Endothelial cell of umbilical vein (primary cell): ENCODE measurements around the gene SGCD. TPM values are rescaled to one million over a fixed set of nuclear protein-coding genes. Genes with fewer than 3 reads are reported as not detected.

Experiments
- BruUV-seq: library from RNA; stranded (reverse); fragments of 400-500 nt; replicated peaks from 2 replicates; lab custom pipeline; 2021; lab: Mats Ljungman, UMichigan
- CTCF ChIA-PET: fragments of 300-600, 350-600 bp; sonication (Branson Sonifier 250); formaldehyde crosslinking; loops from one replicate; lab custom pipeline; 2021; ENCODE audit warnings: antibody characterized with exemption, inconsistent platforms; lab: Charles Lee
- POLR2A ChIA-PET: fragments of 300-600, 350-600 bp; sonication (Branson Sonifier 250); formaldehyde crosslinking; loops from one replicate; lab custom pipeline; 2021; ENCODE audit warnings: antibody characterized with exemption, inconsistent platforms; lab: Charles Lee
- DNase-seq: peaks from one replicate; pipeline ENCODE4 v3.0.0-alpha.2; 2011; ENCODE audit warnings: low read depth, low spot score
- FAIRE-seq: peaks from 2 replicates; lab custom pipeline; 2011; peaks lifted over from hg19 to GRCh38; lab: Jason Lieb, UNC
- H2AFZ ChIP-seq: 2 replicates; pipeline ENCODE4 v1.6.0; 2012; ENCODE audit warnings: low read depth, low read length, control low read depth, inconsistent platforms
- H3K27ac ChIP-seq: 2 replicates; pipeline ENCODE4 v1.5.1; 2011; ENCODE audit warnings: low read depth, mild to moderate bottlenecking, control low read depth, low read length, moderate library complexity; ENCODE audit not compliant: insufficient read depth
- H3K27me3 ChIP-seq, 2 experiments: 2 replicates each; pipeline versions ENCODE4 v1.6.0 to v1.6.1; 2011; ENCODE audit warnings: low read length in 2 of 2, mixed read lengths in 1 of 2; ENCODE audit not compliant: control insufficient read depth in 2 of 2, insufficient read depth in 2 of 2
- H3K36me3 ChIP-seq, 2 experiments: 2 replicates in 1 of 2; 3 replicates in 1 of 2; pipeline ENCODE4 v1.5.1; 2011; ENCODE audit warnings: low read length in 2 of 2, mild to moderate bottlenecking in 1 of 2, moderate library complexity in 1 of 2; ENCODE audit not compliant: control insufficient read depth in 2 of 2, insufficient read depth in 2 of 2; ENCODE audit errors: extremely low read depth in 1 of 2
- H3K4me1 ChIP-seq: 3 replicates; pipeline ENCODE4 v1.5.1; 2011; ENCODE audit warnings: mild to moderate bottlenecking, low read length; ENCODE audit not compliant: control insufficient read depth, insufficient read depth; ENCODE audit errors: extremely low read depth
- H3K4me2 ChIP-seq: 2 replicates; pipeline ENCODE4 v1.6.1; 2011; ENCODE audit warnings: low read length, control low read depth, mixed read lengths; ENCODE audit not compliant: insufficient read depth
- H3K4me3 ChIP-seq, 3 experiments: fragments of 200-600 bp in 1 of 3; sonication (generic), shearing (Covaris generic) in 1 of 3; replicated peaks in 1 of 3; 2 replicates each; pipeline ENCODE4 v1.5.1; 2011 to 2016; ENCODE audit warnings: control low read depth in 3 of 3, low read length in 3 of 3, mild to moderate bottlenecking in 2 of 3, inconsistent platforms in 1 of 3, low read depth in 1 of 3, moderate library complexity in 1 of 3; ENCODE audit not compliant: insufficient read depth in 1 of 3
- H3K79me2 ChIP-seq: 2 replicates; pipeline ENCODE4 v1.6.0; 2012; ENCODE audit warnings: low read length, inconsistent platforms; ENCODE audit not compliant: control insufficient read depth, insufficient read depth
- H3K9ac ChIP-seq: replicated peaks from 2 replicates; pipeline ENCODE3; 2011; ENCODE audit warnings: low read length, control low read depth; ENCODE audit not compliant: insufficient read depth; ENCODE audit errors: extremely low read depth
- H3K9me1 ChIP-seq: replicated peaks from 3 replicates; pipeline ENCODE4 v1.6.0; 2011; ENCODE audit warnings: mild to moderate bottlenecking, low read length; ENCODE audit not compliant: control insufficient read depth, insufficient read depth; ENCODE audit errors: extremely low read depth
- H3K9me3 ChIP-seq: replicated peaks from 2 replicates; pipeline ENCODE4 v1.5.1; 2012; ENCODE audit warnings: low read length, inconsistent platforms; ENCODE audit not compliant: control insufficient read depth, insufficient read depth
- H4K20me1 ChIP-seq: replicated peaks from 2 replicates; pipeline ENCODE3; 2011; ENCODE audit warnings: mild to moderate bottlenecking, low read length; ENCODE audit not compliant: control insufficient read depth, insufficient read depth; ENCODE audit errors: extremely low read depth
- CTCF ChIP-seq, 2 donors: IDR thresholded peaks; 1 replicate in 1 of 2; 2 replicates in 1 of 2; pipeline ENCODE4 v1.5.1; 2011; ENCODE audit warnings: low read length in 2 of 2, mild to moderate bottlenecking in 2 of 2, moderate library complexity in 2 of 2, control low read depth in 1 of 2, inconsistent platforms in 1 of 2, low read depth in 1 of 2; ENCODE audit not compliant: insufficient read depth in 1 of 2; ENCODE audit errors: extremely low read depth in 1 of 2
- EZH2 ChIP-seq: IDR thresholded peaks from 2 replicates; pipeline ENCODE4 v1.6.1; 2012; ENCODE audit warnings: borderline replicate concordance, low read depth, mild to moderate bottlenecking, moderate library complexity, low read length, inconsistent platforms; ENCODE audit not compliant: severe bottlenecking
- FOS ChIP-seq: IDR thresholded peaks from 2 replicates; pipeline ENCODE4 v1.6.1; 2011; ENCODE audit warnings: mild to moderate bottlenecking, low read length, moderate library complexity, borderline replicate concordance; ENCODE audit not compliant: insufficient read depth
- GATA2 ChIP-seq: IDR thresholded peaks from 2 replicates; pipeline ENCODE4 v1.7.0; 2011; ENCODE audit warnings: low read depth, mild to moderate bottlenecking, moderate library complexity, mixed read lengths, low read length; ENCODE audit not compliant: insufficient read length, insufficient read depth
- JUN ChIP-seq: IDR thresholded peaks from 2 replicates; pipeline ENCODE4 v1.6.1; 2011; ENCODE audit warnings: borderline replicate concordance, low read depth; ENCODE audit not compliant: insufficient read length, insufficient read depth
- MAX ChIP-seq: IDR thresholded peaks from 2 replicates; pipeline ENCODE4 v1.6.1; 2011; ENCODE audit not compliant: insufficient read depth, insufficient read length
- MYC ChIP-seq: IDR thresholded peaks from one replicate; pipeline ENCODE4 v1.6.1; 2011; ENCODE audit warnings: mild to moderate bottlenecking, low read depth, low read length
- POLR2A ChIP-seq: IDR thresholded peaks from 2 replicates; pipeline ENCODE4 v1.6.1; 2012; ENCODE audit warnings: low read depth, mild to moderate bottlenecking, control low read depth, low read length
- dilution Hi-C: fragments of 300-500 bp; cut with MboI; formaldehyde crosslinking; loops from one replicate; pipeline ENCODE4 v1.15.0; 2019; ENCODE audit warnings: low sequenced_read_pairs; ENCODE audit not compliant: extremely low pct_ligation_motif_present
- intact Hi-C: fragments of 100-400 bp; cut with micrococcal nuclease; formaldehyde crosslinking; loops from one replicate; pipeline ENCODE4 v1.10.0; 2022
- polyA plus RNA-seq, 4 experiments: library from polyadenylated mRNA; depleted of rRNA in 3 of 4; stranded (reverse) in 3 of 4; unstranded in 1 of 4; fragments of >200 nt; gene quantifications; 2 replicates each; pipeline versions ENCODE4 v1.2.1 to v1.2.3, GENCODE V29; 2011 to 2012; ENCODE audit warnings: missing spikeins in 1 of 4
- total RNA-seq: library from RNA; stranded (reverse); gene quantifications from 2 replicates; pipeline ENCODE4 v1.2.3, GENCODE V29; 2021

The SGCD gene
- total and polyA plus RNA-seq, 2 donors (not counting 3 experiments of a cell fraction or from before 2014, with no cell fraction given), result not detected

- intact Hi-C loops (no loop called here), dilution Hi-C loops (no loop called here)
- ChIA-PET POLR2A (no interaction called here), CTCF (no interaction called here)
- no peak overlapping the region for H3K9ac ChIP-seq
- H3K9me1 ChIP-seq, result no peaks in the 10 kb centered on the region
- H4K20me1 ChIP-seq, result no peaks in the 10 kb centered on the region
- H3K9me3 ChIP-seq, result no peaks in the 10 kb centered on the region
- FAIRE-seq (no peak), DNase-seq (no peak)
- no TSS peak for BruUV-seq
- H3K79me2 ChIP-seq, result no peaks in the 10 kb centered on the region
- no peaks in the 10 kb centered on the region for H3K27me3 ChIP-seq
- no peak overlapping the region for H3K4me3 ChIP-seq
- TF ChIP-seq CTCF (IDR thresholded peaks at IDR 0.05; ENCODE audit: extremely low read depth in 1 of 2, insufficient read depth in 1 of 2, low read depth in 1 of 2, low read length in 2 of 2) (no peak), EZH2 (no peak), FOS (no peak), GATA2 (no peak), JUN (no peak), POLR2A (no peak), MAX (no peak), MYC (no peak)
- no peaks in the 10 kb centered on the region for H3K36me3 ChIP-seq
- no peak overlapping the region for H3K27ac ChIP-seq
- H3K4me1 ChIP-seq, result no peaks in the 10 kb centered on the region
- no peak overlapping the region for H2AFZ ChIP-seq
- H3K4me2 ChIP-seq, result no peak overlapping the region
Measured at GRCh38 chr5:156812959-156813358, 486.0 kb downstream of the SGCD start.
